ENCODE results near the gene DNMT1.

DNMT1 gene

DNA sequence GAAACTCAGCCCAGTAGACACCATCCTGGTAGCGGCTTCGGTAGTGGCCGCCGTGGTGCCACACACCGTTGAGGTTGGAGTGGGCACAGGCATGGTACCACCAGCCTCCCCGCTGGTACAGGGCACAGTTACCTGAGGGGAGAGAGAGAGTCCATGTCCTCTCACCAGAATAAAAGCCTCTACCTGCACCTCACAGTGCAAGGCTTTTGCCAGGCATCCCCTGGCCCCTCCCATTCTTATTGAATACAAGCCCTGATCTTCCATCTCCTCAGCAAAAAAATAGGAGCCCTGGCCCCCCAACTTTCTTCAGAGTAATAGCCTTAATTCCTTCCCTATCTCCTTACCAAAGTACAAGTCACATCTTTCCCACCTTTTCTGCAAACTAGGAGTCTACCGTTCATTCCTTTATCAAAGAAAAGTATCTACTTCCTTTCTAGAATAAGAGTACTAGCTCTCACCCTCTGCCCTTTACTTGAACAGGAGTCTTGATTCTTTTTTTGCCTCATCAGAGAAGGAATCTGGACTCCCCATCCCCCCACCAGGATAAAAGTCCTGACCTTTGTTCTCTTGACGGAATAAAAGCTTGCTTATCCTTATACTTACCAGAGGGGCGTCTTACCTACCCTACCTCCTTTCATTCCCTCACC is 102.0 kb downstream of the DNMT1 start:
- no peak for DNase-seq

- DNase-seq = no peak
Measured at GRCh38 chr19:10091895-10092641, 102.7 kb downstream of the DNMT1 start.

GRCh38 chr19:10091370-10091687 is 103.4 kb downstream of the DNMT1 start:
- no peak for DNase-seq

- no peak for DNase-seq
Measured at GRCh38 chr19:10089801-10090375, 104.9 kb downstream of the DNMT1 start.

GRCh38 chr19:10088949-10089554 is 105.7 kb downstream of the DNMT1 start:
- DNase-seq = no peak

DNA sequence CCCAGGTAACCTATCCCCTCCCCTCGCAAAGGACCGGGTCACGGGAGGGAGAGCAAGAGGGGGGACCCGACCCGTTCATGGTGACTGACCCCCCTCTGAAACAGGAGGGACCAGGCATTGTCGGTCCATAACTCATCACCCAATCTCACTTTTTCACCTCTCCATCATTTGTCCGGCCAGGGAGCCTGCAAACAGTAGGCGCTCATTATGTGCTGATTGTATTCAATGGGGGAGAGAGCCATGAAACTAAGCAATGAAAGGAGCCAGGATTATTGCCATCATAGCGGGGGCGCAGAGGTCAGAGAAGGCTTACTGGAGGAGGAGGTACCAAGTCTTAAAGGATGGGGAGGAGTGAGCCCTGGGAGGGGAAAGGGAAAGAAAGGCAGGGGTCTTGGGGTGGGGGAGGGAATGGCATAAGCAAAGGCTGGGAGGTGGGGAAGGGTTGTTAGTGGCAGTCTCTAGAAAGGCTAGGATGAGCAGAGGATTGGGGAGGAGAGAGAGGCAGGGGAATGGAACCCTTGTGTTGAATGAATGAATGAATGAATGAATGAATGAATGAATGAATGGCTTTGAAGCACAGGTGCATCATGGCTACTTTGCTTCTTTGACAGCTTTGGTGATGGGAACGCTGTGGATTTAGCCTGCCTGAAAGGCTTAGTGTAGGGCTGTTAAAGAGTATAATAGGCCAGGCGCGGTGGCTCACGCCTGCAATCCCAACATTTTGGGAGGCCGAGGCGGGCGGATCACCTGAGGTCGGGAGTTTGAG is 107.3 kb downstream of the DNMT1 start:
- no peak for DNase-seq

DNA sequence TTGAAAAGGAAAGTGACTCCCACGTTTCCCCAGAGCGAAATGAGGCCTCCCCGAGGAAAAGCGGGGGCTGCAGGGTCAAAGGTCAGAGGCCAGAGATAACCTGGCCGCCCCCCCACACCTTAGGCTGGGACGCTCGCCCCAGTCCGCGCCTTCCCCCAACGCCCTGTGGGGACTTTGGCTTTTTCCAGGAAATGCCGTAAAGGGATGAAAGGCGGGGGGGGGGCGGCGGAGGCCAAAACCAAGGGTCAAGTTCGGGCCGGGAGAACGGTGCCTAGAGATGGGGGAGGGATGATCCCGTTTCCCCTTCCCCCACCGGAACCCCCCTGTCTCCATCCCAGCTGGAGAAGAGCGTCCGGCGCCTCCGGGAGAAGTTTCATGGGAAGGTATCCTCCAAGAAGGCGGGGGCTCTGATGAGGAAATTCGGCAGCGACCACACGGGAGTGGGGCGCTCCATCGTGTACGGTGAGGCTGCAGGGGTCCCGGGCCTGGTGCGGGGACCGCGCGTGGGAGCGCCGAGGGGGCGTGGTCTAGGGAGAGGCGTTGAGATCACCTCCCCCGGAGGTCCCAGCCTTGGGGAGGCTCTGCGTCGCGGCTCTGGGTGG is 108.1 kb downstream of the DNMT1 start:
- peak in 1 of 5 donors; percentile 41 for DNase-seq

GRCh38 chr19:10085641-10086590 is 108.8 kb downstream of the DNMT1 start, which contains the start of gene SHFL:
TSS of gene SHFL (plus strand) at chr19:10086317. CDS start at chr19:10086428, 111 bp downstream.
- peak; percentile 76 to 86 (median 80) for DNase-seq

- no peak for DNase-seq
Measured at GRCh38 chr19:10084803-10085202, 110.0 kb downstream of the DNMT1 start.

GRCh38 chr19:10083911-10084310 is 110.8 kb downstream of the DNMT1 start:
- DNase-seq = no peak
